Hematopoietic multipotent progenitor cell treated with erythropoietin and hydrocortisone succinate and interleukin-3 and kit ligand, for 4 days (in vitro differentiated cells): Measurements from ENCODE around the gene HDAC6.

ENCODE experiments used
- DNase-seq: peaks from one replicate; pipeline ENCODE4 v3.0.0-alpha.2; 2015

HDAC6 gene

DNA sequence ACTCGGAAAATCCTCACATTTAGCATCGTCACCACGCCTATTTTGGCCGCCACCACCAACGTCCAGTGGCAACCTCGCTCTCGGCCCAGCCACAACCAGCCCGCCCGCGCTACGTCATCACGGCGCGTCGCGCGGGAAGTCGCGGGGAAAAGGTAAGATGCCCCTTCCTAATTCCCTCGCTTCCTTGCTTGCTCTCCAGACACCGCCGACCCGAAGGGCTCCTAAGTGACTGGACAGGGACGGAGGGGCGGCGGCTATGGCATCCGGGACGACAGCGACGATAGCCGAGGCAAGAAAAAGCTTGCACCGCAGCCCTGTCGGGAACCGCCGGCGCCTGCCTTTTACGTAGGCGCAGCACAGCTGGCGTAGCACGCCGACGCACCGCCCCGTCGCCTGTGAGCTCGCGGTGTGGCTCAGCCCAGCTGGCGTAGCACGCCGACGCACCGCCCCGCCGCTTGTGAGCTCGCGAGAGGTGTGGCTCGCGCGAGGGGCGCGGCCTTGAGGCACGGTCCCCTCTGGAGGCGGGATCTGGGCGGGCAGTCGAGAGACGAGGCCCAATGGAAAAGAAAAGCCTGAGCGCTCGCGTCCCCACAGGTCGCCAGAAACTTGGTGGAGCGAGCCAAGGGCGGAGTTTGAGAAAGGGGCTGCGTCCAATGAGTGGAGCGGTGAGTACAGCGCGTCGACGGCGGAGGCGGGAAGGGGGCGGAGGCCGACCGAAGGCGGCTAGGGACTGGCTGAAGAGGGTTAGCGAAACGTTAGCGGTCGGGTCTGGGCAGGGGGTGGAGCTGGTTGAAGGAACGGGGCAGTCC is at the start of gene HDAC6:
HDAC6 (plus strand) TSS at position 788 of the 809 bp plus-strand sequence. CDS start 626 bp downstream, outside the sequence.
- DNase-seq, result peak; percentile 99

DNA sequence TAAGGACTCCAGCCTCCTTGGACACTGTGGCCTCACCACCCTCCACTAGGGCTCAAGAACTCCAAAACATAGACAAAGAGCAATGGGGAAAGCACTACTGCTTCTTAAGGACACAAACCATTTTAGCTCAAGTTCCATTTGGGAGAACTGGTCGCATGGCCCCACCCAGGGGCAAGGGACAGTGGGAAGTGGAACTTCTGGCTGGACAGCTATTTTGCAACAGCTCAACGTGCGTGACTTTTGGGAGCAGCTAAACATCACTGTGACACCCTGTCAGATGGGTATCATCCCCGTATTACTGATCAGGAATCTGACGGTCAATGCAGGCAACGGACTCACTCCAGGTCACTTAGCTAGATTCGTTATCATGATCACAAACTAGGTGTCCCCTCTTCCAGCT is 49.4 kb upstream of the HDAC6 start:
- DNase-seq, result no peak

DNA sequence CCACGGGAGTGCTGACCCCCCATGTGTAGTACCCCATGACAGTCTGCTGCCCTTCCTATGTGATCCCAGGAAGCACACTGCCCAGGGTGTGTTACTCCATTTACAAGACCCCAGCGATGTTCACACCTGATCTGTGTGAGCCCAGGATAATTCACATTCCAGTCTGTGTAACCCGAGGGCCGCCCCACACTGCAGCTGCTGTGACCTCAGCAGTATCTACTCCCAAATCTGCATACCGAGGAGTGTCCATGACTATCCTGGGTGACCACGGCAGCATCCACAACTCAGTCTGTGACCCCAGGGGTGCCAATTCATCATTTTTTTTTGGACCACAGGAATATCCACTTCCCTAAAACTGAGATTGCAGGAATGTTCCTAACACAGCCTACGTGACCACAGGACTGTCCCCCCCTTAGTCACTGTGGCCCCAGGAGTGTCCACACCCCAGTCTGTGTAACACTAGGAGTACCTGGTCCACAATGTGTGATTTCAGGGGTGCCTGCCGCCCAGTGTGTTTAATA is 48.1 kb upstream of the HDAC6 start:
- no peak for DNase-seq

DNA sequence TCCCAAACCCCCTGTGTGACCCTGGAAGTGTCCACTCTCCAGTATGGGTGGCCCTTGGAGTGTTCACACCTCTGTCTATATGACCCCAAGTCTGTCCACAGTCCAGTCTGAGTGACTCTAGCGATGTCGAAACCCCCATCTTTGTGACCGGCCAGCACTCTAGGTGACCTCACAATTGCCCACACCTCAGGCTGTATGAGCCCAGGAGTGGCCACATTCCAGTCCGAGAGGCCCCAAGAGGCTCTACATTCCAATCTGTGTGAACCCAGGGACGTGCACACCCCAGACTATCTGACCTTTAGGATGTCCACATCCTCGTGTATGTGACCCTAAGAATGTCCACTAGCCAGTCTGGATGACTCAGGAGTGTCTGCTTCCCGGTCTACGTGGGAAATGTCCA is 47.6 kb upstream of the HDAC6 start:
- no peak for DNase-seq

DNA sequence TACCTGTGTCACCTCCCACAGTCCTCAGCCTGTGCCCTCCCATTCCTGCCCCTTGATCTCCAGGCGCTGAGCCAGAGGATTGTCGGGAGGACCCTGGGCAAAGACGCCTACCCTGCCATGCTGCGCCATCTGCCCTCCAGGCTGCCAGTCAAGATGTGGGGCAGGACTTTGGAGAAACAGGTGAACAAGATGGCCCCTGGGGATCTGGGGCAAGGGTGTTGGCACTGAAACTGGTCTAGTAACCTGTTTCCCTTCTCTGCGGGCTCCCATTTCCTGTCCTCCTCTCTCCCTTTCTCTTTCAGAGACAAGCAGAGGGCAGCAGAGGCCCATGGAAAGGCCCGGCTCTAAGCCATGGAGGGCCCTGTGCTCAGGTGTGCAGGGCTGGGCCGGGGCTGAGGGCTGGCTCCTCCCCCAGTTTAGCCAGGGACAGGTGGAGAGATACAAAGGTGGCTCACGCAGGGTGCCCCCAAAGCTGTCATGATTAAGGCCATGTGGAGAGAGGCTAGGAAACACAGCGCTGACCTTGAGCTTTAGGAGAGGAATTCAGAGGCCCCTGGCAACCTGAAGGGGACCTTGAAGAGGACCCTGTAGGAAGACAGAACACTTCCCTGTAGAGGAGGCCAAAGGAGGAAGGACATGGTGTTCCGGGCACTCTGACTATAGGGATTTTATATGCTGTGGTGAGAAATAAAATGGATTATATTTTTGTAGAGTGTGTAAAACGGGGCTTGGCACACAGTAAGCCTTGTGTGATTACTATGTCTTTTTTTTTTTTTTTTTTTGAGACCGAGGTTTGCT is 40.0 kb upstream of the HDAC6 start, which contains the start of gene GLOD5:
GLOD5 (plus strand) TSS at position 74 of the 798 bp plus-strand sequence; CDS start at position 118, 44 bp downstream.
- DNase-seq, result peak; percentile 58

DNA sequence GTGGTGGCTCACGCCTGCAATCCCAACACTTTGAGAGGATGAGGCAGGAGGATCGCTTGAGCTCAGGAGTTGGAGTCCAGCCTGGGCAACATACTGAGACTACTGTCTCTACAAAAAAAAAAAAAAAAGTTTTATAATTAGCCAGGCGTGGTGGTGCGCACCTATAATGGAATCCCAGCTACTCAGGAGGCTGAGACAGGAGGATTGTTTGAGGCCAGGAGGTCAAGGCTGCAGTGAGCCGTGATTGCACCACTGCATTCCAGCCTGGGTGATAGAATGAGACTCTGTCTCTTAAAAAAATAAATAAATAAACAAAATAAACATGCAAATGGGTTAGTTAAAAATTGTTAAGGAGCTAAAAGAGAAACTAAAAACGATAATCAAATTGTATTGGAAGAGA is 32.6 kb upstream of the HDAC6 start:
- DNase-seq, result no peak

DNA sequence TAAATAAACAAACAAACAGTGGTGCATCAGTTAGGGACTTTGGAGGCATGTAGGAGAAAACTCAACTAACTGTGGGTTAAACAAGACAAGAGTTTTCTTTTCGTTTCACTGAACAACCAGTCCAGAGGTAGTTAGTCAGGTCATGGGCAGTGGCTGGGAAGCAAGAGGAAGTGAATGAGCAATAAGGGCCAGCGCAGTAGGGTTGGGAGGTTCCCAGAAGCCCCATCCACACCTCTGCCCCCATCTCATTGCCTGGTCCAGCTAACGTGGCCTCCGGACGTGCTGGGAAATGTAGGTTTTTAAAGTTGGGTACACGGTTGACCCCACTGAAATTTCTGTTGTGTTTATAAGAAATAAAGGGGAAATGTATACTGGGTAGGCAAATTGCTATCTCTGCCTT is 31.6 kb upstream of the HDAC6 start:
- no peak for DNase-seq

DNA sequence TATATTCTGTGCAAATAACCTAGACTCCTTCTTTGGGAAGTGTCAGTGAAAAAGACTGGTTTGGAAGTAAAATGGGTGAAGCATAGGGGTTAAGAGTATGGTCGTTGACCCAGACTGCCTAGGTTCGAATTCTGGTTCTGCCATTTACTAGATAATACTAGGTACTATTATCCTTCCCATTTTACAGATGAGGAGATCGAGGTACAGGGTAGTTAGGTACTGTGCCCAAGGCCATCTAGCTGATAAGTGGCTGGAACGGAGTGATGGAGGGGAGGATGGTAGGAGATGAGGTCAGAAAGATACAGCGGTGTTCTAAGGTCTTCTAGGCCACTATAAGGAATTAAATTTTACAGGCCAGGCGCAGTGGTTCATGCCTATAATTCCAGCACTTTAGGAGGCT is 29.3 kb upstream of the HDAC6 start:
- DNase-seq, result no peak

DNA sequence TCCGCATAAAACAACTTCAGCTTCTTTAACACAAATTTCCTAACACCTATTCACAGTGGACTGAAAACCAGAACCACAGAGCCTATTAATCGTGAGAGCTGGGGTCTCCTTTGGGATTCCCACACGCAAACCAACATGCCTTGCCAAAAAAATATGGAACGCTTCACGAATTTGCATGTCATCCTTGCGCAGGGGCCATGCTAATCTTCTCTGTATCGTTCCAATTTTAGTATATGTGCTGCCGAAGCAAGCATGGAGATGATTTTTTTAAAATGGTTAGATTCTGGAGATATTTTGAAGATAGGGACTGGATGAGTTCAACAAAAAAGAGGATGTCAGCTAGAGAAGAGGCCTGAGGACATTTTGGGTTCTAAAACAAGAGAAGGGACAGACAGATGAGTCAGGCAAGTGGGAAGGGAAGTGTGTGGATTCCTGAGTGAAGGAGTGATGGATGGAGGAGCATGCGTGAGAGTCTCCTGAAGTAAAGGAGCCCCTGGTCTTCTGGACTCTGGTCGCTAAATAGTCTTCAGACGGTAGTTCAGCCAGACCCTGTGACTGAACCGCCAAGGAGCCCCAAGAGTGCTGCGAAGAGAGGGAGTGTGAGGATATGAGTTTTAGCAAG is 24.9 kb upstream of the HDAC6 start:
- DNase-seq, result no peak

DNA sequence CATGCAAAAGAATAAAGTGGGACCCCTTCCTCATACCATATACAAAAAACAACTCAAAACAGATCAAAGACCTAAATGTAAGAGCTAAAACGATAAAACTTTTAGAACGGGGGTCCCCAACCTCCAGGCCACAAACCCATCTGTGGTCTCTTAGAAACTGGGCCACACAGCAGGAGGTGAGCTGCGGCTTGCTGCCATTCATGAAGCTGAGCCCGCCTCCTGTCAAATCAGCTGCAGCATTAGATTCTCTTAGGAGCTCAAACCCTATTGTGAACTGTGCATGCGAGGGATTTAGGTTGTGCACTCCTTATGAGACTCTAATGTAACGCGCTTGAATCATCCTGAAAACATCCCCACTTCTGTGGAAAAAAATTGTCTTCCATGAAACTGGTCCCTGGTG is 22.5 kb upstream of the HDAC6 start:
- DNase-seq, result no peak

DNA sequence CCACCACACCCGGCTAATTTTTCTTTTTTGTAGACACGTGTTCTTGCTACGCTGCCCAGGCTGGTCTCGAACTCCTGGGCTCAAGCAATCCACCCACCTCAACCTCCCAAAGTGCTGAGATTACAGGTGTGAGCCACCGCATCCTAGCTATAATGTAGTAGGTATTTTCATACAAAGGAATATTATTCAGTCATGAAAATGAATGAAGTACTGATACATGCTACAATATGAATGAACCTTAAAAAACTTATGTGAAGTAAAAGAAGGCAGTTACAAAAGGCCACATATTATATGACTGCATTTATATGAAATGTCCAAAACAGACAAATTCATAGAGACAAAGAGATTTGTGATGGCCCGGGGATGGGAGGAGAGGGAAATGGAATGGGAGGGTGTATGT is 20.2 kb upstream of the HDAC6 start:
- DNase-seq, result no peak

DNA sequence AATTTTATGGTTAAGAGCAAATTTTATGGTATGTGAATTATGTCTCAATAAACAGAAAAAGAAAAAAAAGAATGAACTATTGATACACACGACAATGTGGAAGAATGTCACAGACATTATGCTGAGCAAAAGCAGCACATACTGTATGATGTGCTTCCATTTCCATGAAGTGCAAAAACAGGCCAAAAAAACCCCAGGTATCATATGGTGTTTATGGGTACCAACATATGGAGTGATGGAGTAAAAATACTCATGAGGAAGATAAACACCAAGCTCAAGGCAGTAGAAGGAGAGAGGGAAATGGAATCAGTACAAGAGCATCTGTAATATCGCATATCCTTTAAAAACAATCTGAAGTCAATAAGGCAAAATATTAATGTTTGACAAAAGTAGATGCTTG is 19.7 kb upstream of the HDAC6 start:
- no peak for DNase-seq

DNA sequence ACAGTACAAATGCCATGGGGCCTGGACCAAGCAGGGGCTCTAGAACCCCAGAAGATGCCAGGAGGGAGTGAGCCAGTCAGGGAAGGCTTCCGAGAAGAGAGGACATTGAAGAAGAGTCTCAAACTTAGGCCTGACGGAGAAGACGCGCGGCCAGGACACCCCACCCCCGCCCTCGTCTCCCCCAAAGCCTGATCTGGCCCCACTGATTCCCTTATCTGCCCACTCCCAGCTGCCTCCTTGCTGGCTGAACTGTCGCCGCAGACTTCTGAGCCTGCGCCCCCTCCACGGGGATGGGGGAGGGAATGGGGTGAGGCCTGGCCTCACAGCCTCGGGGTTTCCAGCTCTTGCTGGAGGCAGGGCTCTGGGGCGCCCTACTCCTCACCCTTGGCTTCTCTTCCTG is 19.1 kb upstream of the HDAC6 start:
- peak; percentile 95 for DNase-seq

DNA sequence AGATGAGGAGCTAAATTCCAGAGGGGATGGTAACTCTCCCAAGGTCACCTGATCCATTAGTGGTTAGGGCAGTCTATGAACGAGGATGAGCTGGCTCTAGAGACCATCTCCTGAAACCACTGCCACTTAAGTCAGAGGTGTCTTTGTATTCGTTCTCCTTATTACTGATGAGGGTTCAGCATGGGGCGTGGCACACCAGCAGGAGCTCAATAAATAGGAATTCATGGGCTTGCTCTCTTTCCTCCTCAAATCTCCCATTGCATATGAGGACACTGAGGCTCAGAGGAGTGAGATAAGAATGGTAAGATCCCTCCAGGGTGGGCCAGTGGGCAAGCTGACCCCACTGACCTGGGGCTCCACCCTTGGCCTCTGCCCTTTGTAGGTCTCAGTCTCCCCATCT is 17.1 kb upstream of the HDAC6 start:
- DNase-seq, result no peak

DNA sequence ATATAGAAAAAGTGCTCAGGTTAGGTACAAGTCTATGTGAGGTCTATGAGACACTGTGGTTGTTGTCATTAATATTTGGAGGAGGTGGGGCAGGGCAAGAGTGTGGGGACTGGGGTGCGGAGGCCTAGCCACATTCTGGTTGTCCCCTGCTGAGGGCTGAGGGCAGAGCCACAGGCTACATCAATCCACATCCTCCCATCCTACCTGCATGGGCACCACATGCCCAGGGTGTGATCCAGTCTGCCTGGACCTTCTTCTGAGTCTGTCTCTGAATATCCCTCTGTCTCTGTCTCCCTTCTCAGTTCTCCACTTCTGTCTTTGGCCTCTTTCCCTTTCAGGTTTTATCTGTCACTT is 16.7 kb upstream of the HDAC6 start:
- no peak for DNase-seq

DNA sequence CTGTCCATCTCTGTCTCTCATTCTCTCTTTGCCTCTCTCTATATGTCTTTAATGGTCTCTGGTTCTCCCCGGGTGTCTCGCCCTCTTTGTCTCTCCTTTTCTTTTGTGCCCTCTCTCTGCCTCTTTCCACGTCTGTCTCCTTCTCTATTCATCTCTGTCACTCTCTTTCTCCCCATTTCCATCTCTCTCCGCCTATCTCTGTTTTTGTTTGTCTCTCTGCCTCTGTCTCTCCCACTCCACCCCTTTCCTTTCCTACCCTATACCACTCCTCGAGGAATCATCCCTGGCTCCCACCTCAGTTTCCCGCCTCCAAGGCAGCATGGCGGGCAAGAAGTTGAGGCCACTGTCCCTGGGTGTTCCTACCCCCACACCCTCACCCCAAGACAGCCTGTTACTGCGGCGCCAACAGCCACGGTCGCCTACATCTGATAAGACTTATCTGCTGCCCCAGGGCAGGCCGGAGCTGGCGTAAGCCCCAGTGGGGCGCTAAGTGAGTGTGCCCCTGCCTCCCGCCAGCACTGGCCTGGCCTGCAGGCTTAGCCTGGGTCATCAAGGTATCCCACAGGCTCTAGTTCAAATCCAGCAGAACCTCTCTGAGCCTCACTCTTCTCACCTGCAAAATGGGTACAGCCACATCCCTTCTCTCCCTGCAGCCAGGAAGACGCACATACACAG is 16.2 kb upstream of the HDAC6 start:
- peak; percentile 90 for DNase-seq

DNA sequence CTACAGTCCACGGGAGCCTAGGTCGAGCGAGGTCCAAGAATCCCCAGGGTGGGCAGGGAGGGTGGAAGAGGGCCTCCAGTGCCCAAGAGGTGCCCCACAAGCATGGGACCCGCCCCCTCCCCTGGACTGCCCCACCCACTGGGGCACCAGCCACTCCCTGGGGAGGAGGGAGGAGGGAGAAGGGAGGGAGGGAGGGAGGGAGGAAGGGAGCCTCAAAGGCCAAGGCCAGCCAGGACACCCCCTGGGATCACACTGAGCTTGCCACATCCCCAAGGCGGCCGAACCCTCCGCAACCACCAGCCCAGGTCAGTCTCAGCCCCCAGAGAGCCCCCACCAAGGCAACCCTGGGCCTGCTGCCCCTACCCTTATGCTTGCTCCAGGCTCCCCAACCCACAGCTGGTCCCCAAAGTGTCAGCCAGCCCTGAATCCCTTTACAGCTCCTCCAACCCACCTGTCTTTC is 15.5 kb upstream of the HDAC6 start, which contains the start of gene GATA1:
GATA1 (plus strand) TSS at position 250 of the 460 bp plus-strand sequence. CDS start 4,520 bp downstream, outside the sequence.
- DNase-seq, result peak; percentile 91

DNA sequence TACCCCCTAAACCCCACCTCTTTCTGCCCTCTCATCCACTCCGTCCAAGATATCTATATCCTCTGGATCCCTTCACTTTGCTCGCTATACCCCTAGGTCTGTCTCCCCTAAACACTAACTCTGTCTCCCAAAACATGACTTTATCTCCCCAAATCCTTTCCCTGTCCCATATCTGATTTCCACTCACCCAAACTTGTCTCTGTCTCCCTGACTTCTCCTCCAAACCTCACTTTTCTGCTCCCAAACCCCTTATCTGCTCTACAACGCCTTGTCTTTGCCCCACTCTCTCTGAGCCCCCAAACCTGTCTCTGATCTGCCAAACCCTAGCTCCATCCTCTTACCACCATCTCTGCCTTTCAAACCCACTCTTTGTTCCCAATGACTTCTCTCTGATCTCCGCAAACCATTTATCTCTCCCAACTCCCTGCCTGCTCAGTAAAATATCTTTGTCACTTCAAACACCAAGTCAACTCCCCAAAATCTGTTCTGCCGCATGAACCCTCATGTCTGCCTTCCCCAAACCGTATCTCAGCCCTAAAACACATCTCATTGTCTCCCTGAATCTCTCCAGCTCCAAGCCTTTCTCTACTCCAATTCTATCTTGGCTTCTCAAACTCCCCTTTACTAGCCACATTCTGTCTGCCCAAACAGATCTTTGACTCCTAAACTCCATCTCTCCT is 14.9 kb upstream of the HDAC6 start:
- DNase-seq, result no peak

DNA sequence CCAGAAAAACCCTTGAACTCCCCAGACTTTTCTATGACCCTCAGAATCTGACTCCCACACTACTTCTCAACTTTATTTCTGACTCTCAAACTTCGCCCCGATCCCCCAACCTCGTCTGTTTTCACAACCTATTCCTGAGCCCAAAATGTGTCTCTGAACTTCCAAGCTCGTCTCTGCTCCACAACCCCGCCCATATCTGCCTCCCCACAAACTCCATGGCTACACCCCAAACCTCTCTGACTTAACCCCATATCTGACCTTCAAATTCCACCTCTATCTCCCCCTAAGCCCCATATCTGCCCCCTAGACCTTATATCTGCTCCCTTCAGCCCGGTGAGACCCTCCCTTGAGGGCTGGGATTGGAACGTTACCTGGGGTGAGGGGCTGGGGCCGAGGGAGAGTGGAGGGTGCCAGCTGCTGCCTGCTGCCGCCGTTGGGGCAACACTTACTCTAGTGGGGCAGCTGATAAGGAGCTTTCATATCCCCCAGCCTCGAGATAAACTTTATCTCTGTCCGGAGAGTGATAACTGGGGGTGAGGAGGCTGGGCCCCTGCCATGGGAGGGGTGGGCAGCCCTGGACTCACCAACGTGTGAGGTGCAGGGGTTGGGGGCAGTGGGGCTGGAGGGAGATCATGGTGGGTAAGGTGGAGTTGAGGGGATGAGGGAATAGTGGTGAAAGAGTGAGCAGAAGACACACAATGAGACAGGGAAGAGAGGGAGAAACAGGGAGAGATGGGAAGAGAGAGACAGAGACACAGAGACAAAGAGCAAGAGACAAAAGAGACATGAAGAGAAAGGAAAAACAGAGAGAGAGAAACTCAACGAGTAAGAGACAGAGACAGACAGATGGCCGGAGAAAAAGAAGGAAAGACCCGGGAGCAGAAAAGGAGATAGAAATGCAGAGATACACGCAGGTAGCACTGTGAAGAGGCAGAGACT is 14.1 kb upstream of the HDAC6 start:
- peak; percentile 55 for DNase-seq

DNA sequence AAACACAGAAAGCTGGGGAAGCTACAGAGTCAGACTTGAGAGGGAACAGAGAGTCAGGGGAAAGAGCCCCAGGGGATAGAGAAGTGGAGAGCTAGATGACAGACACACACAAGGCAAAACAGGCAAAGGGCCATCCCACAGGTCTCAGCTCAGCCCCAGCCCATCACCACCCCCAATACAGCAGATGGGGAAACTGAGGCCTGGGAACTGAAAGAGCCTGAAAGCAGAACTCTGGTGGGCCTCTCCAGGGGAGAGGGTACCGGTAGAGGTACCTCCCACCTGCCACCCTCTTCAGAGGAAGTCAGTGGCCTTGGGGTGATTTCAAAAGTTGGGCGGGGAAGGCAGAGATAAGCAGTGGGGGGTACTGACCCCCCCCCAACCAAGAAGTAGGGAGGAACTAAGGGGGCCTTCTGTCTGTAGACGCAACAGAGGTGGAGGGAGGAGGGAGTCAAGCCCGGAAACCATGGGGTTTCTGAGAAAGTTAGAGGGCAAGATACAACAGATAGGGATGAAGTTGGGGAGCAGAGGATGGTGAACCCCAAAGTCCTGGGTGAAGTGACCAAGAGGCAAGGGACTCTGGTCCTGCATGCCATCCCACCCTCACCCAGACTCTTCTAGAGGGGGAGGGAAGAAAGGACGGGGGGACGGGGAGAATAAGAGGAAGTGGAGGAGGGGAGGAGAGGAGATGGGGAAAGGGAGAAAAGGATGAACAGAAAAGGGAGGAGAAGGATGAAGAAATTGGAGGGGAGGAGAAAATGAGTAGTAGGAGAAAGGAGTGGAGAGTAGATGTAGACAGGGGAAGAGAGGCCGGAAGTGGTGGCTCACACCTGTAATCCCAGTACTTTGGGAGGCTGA is 12.3 kb upstream of the HDAC6 start:
- DNase-seq, result peak; percentile 85
